ENCODE measurements around the gene RBCK1. TPM values are rescaled to one million over a fixed set of nuclear protein-coding genes. Genes with fewer than 3 reads are reported as not detected.

The RBCK1 gene
- total RNA-seq, 2 experiments from 2014 or later: 122 to 130 TPM

- Mint-ChIP-seq H3K9me3 (no peaks in the 10 kb centered on the region), H3K4me3 (no peak overlapping the region), H3K27me3 (no peaks in the 10 kb centered on the region), H3K36me3 (ENCODE audit: low read depth) (peaks cover 52% of the 10 kb centered on the region), H3K27ac (no peak overlapping the region), H3K4me1 (ENCODE audit: low read depth) (peaks cover 12% of the 10 kb centered on the region)
- ATAC-seq: no peak
- CTCF ChIA-PET: interaction anchor here (1.7 kb wide), 1 partner anchor 16 kb away, joined by 4 read pairs; no protein-coding TSS in a partner anchor
- POLR2A ChIA-PET: interaction anchor here (1.1 to 1.3 kb wide), 2 partner anchors 8 to 14 kb away, joined by 3 to 4 read pairs; no protein-coding TSS in a partner anchor
- no peak for TF ChIP-seq CTCF (IDR thresholded peaks at IDR 0.05)
- intact Hi-C loops (cut with micrococcal nuclease): no loop called here
- no peak for DNase-seq
Measured at GRCh38 chr20:421685-422250, 13.7 kb downstream of the RBCK1 start.

- ATAC-seq (no peak), DNase-seq (no peak)
- Mint-ChIP-seq H3K27ac (peak overlapping the region; percentile 55), H3K9me3 (no peaks in the 10 kb centered on the region), H3K27me3 (no peaks in the 10 kb centered on the region), H3K4me1 (ENCODE audit: low read depth) (peaks cover 29% of the 10 kb centered on the region), H3K4me3 (no peak overlapping the region), H3K36me3 (ENCODE audit: low read depth) (peaks cover 65% of the 10 kb centered on the region)
- CTCF ChIA-PET: no interaction called here
- POLR2A ChIA-PET: interaction anchor here (1.7 kb wide), 1 partner anchor 24 kb away, joined by 3 read pairs; no protein-coding TSS in a partner anchor
- no peak for TF ChIP-seq CTCF (IDR thresholded peaks at IDR 0.05)
- intact Hi-C loops (cut with micrococcal nuclease): no loop called here
Measured at GRCh38 chr20:426566-426965, 18.5 kb downstream of the RBCK1 start.

- DNase-seq (no peak), ATAC-seq (peak; percentile 31)
- ChIA-PET CTCF (interaction anchor here (0.6 to 2.1 kb wide), 3 partner anchors 11 to 110 kb away, joined by 3 to 5 read pairs (median 4); no protein-coding TSS in a partner anchor), POLR2A (interaction anchor here (0.9 to 1.7 kb wide), 4 partner anchors 11 to 25 kb away, joined by 3 to 8 read pairs (median 4); no protein-coding TSS in a partner anchor)
- intact Hi-C loops (cut with micrococcal nuclease): no loop called here
- peak overlapping the region; percentile 42 for H3K27ac Mint-ChIP-seq
- TF ChIP-seq CTCF (IDR thresholded peaks at IDR 0.05): no peak
- H3K36me3 Mint-ChIP-seq (ENCODE audit: low read depth): peaks cover 60% of the 10 kb centered on the region
- peaks cover 36% of the 10 kb centered on the region for H3K4me1 Mint-ChIP-seq (ENCODE audit: low read depth)
- no peak overlapping the region for H3K4me3 Mint-ChIP-seq
- no peaks in the 10 kb centered on the region for H3K9me3 Mint-ChIP-seq
- no peaks in the 10 kb centered on the region for H3K27me3 Mint-ChIP-seq
Measured at GRCh38 chr20:427401-427800, 19.3 kb downstream of the RBCK1 start.

DNA sequence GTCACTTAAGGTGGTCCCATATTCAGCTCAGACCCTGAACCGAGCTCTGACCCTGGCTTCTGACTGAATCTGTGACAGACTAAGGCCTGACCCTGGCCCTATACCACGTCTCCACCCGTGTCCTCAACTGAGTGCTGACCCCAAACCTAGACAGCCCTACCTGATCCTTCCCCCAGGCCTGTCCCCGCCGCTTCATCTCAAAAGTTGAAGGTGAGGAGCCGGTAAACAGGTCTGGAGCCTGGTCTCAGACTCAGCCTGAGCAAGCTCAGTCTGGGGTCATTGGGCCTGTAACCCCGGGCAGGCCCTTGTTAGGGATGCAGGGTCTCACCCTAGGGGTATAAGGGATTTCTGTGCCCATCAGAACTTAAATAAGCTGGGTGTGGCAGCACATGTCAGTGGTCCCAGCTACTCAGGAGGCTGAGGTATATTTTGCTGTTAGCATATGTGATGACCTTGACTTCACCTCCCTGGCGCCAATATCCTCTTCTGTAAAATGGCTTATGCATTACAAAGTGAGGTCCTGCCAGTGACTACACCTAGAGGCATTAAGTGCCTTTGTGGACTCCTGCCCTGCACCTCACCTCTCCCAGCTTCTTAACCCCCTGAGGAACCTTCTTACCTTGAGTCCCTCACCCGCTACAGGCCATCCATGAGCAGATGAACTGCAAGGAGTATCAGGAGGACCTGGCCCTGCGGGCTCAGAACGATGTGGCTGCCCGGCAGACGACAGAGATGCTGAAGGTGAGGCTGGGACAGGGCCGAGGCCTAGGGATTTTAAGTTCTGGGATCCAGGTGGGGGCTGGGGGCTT lies 20.0 kb downstream of the RBCK1 start:
- ChIA-PET POLR2A (interaction anchor here (0.9 to 1.7 kb wide), 4 partner anchors 10 to 26 kb away, joined by 3 to 8 read pairs (median 4); no protein-coding TSS in a partner anchor), CTCF (interaction anchor here (0.6 to 2.1 kb wide), 3 partner anchors 10 to 110 kb away, joined by 3 to 5 read pairs (median 4); no protein-coding TSS in a partner anchor)
- Mint-ChIP-seq H3K4me3 (no peak overlapping the region), H3K9me3 (no peaks in the 10 kb centered on the region), H3K4me1 (ENCODE audit: low read depth) (peaks cover 42% of the 10 kb centered on the region), H3K27me3 (no peaks in the 10 kb centered on the region), H3K27ac (no peak overlapping the region), H3K36me3 (ENCODE audit: low read depth) (peaks cover 62% of the 10 kb centered on the region)
- intact Hi-C loops (cut with micrococcal nuclease): no loop called here
- TF ChIP-seq CTCF (IDR thresholded peaks at IDR 0.05): no peak
- ATAC-seq (no peak), DNase-seq (no peak)

Measured in activated CD8-positive, alpha-beta T cell treated with anti-CD3 and anti-CD28 coated beads for 36 hours (primary cell).